Activated CD4-positive, CD25-positive, alpha-beta regulatory T cell treated with anti-CD3 and anti-CD28 coated beads, Interleukin-2, amount 50 U/mL, for 72 hours (primary cell): ENCODE data around the gene UNC5A.

Source experiments
- DNase-seq: peaks from one replicate; pipeline ENCODE4 v3.0.0; 2021

The UNC5A gene

GRCh38 chr5:176810081-176810597 lies at the start of gene UNC5A:
TSS of gene UNC5A (plus strand) at chr5:176810559. CDS start at chr5:176810751, 192 bp downstream.
- DNase-seq = no peak

DNA sequence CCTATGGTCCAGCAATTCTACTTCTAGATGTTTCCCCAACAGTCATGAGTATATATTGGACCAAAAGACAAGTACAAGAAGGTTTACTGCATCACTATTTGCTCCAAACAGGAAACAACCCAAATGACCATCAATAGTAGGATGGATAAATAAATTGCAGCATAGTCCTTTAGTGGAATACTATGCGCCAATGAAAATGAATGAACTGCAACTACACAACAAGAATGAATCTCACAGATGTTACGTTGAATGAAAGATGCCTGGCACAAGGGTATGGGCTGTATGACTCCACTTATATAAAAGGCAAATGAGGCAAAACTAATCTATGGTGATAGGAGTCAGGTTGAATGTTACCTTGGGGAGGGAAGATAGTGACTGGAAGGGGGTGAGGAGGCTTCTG lies 48.6 kb upstream of the UNC5A start:
- no peak for DNase-seq

DNA sequence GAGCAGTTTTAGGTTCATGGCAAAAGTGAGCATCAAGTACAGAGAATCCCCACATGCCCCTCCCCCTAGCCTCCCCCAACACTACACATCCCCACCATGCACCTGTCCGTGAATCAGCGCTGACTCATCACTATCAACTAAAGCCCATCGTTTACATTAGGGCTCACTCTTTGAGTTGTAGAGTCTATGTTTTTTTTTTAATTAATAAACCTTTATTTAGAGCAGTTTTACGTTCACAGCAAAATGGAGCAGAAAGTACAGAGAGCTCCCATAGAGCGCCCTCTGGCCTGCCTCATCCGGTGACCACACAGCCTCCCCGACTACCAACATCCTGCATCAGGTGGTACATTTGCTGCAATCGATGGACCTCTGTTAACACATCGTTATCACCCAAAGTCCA lies 47.9 kb upstream of the UNC5A start:
- no peak for DNase-seq

DNA sequence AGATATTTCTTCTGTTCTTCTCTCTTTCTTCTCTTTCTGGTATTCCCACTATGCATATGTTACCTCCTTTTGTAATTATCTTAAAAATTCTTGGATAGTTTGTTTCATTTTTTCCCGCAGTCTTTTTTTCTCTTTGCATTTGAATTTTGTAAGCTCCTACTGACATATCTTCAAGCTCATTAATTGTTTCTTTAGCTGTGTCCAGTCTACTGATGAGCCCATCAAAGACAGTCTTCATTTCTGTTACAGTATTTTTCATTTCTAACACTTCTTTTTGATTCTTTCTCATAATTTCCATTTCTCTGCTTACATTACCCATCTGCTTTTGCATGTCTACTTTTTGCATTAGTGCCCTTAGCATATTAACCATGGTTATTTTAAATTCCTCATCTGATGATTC lies 44.7 kb upstream of the UNC5A start:
- no peak for DNase-seq

- DNase-seq = peak; percentile 13
Measured at GRCh38 chr5:176768174-176768970, 42.0 kb upstream of the UNC5A start.

DNA sequence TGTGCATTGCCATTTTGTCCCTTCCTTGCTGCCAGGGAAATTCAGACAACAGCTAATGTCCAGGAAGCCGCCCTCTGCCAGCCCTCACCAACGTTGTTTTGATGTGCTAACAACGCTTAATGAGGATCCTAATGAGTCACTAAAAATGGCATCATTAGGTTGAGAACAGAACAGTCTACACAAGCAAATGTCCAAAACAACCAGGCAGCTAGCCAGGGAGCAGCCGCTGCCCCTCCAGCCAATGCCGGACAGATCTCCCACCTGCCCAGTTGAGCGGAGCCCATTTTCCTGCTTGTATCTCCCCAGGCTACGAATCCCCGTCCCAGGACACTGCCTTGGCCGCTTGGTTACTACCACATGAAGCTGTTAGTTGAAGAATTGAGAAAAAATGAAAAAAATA lies 40.4 kb upstream of the UNC5A start:
- peak; percentile 5 for DNase-seq

DNA sequence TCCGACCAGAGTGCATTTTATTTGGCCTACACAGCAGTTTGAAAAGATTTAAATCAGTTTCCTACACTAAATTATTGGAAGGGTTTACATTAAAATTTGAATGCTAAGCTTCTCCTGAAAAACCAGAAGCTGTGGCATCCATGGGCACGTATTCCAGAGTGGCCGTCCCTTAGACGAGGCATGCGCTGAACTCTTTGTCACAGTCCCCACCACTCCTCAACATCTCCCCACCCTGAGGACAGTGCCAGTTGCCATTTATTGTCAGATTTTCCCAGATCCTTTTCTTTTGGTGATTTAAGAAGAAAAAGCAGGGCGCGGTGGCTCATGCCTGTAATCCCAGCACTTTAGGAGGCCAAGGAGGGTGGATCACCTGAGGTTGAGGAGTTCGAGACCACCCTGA lies 39.9 kb upstream of the UNC5A start:
- peak; percentile 14 for DNase-seq

GRCh38 chr5:176771102-176771845 lies 39.1 kb upstream of the UNC5A start:
- peak; percentile 6 for DNase-seq

DNA sequence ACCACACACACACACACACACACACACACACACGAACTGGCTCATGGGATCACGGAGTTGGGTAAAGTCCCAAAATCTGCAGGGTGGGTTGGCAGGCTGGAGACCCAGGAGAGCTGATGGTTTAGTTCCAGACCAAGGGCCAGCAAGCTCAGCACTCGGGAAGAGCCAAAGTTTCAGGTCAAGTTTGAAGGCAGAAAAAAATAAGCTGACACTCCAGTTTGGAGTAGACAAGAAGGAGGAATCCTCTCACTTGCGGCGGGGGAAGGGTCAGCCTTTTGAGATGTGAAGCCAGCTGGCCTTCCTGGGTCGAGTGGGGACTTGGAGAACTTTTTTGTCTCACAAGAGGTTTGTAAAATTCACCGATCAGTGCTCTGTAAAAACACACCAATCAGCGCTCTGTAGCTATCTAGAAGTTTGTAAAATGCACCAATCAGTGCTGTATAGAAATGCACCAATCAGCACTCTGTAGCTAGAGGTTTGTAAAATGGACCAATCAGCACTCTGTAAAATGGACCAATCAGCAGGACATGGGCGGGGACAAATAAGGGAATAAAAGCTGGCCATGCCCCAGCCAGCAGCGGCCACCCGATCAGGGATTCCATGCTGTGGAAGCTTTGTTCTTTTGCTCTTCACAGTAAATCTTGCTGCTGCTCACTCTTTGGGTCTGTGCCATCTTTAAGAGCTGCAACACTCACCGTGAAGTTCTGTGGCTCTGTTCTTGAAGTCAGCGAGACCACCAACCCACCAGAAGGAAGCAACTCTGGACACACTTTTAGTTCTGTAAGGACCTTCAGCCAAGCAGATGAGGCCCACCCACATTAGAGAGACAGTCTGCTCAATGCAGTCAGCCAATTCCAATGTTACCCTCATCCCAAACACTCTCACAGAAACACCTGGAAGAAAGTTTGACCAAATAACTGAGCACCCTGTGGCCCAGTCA lies 37.8 kb upstream of the UNC5A start:
- peak; percentile 7 for DNase-seq

DNA sequence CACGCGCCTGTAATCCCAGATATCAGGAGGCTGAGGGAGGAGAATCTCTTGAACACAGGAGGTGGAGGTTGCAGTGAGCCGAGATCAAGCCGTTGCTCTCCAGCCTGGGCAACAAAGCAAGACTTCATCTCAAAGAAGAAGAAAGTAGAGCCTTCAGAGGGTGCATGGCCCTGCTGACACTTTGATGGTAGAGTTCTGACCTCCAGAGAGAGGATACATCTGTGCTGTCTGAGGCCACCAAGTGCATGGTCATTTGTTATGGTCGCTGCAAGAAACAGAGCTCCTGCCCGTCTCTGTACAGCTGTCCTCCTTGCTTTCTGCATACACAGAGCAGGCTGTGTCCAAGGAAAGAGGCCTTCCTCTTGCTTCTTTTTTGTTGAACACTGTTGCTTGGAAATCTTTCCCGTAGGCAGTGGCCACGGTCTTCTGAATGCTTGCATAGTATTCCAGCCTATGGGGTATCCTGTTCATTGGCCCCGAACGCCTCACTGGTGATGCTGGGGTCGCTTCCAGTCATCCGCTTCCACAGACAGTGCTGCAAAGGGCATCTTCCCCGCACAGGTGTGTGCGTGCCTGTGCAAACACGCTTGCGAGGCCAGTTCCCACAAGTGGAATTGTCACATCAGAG lies 36.8 kb upstream of the UNC5A start:
- peak; percentile 17 for DNase-seq

GRCh38 chr5:176774216-176775171 lies 35.9 kb upstream of the UNC5A start:
- DNase-seq = peak; percentile 24

DNA sequence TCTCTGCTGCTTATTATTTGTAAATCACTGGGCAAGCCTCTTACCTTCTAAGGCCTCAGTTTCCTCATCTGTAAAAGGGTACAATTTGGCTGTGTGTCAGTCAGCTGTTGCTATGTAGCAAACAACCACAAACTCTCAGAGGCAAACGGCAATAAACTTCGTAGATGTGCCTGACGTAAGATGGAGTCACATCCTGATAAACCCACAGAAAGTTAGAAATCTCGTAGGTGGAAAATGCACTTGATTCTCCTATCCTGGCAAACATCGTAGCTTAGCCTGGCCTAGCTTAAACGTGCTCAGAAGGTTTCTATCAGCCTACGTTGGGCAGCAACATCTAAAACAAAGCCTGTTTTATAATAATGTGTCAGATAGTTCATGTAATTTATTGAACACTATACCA lies 35.0 kb upstream of the UNC5A start:
- DNase-seq = no peak

- peak; percentile 11 for DNase-seq
Measured at GRCh38 chr5:176776141-176776865, 34.1 kb upstream of the UNC5A start.

DNA sequence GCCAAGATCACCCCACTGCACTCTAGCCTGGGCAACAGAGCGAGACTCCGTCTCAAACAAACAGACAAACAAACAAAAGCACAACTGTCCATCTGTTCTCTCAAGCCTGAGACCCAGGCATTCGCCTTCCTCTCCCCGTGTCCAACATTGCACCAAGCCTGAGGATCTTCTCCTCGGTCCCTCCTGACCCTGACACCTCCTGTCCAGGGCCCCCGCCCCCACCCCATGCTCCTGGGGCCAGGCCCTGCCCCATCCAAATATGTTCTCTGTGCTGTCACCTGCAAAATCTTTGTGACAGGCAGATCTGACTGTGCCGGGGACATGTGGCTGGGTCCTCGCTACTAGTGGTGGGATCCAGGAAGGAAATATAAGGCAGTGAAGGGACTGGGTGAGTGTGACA lies 33.4 kb upstream of the UNC5A start:
- peak; percentile 11 for DNase-seq

- DNase-seq = no peak
Measured at GRCh38 chr5:176778921-176779465, 31.4 kb upstream of the UNC5A start.

DNA sequence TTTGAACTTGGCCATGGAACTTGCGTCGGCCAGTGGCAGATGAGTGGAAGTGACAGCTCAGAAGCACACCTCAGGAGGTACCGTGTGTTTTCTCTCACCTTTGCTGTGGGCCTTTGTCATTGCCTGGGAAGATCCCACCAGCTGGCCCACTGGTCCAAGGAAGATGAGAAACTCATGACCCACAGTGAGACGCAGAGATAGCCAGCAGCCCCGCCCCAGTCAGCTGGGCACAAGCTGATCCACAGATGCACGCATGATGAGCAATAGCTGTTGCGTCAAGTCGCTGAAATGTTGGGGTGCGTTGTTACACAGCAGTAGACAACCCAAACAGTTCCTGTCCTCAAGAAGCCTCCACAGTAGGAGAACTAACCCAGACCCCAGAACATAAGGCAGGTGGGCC lies 30.8 kb upstream of the UNC5A start:
- DNase-seq = peak; percentile 17

- DNase-seq = peak; percentile 23
Measured at GRCh38 chr5:176780176-176781053, 29.9 kb upstream of the UNC5A start.

DNA sequence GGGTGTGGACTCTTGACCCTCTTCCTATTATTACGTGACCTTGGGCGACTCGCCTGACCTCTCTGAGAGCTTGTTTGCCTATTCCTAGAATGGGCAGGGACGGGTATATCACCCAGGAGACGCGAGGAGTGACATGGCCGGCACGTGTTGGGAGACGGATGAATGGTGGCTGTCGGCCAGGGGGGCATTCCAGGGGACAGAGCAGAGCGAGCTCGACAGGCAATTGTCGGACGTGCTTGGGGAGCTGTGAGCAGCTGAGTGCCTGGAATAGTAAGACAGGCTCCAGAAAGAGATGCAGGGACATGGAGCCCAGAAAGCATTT lies 29.3 kb upstream of the UNC5A start:
- peak; percentile 24 for DNase-seq
